ENCODE results near the gene AMIGO3.

Gene AMIGO3

DNA sequence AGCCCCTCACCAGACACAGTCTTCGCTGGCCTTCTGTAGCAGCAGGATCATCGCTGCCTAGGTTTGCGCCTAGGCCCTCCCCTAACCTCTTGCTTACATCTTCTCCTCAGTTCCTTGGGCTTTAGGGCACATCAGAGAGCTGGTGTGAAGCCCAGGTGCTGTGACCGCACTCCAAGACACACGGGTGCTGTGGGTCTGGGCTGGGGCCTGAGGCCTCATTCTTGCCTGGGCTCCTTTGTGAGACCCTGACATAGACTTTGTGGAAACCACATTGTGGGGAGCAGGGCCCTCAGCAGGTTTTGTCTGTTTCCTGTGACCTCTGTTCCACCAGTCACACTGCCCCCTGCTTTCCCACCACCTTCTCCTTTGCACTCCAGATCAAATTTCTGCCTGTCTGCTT is 8.0 kb downstream of the AMIGO3 start:
- no peaks in the 10 kb centered on the region for H3K9me2 ChIP-seq (replicated peaks; ENCODE audit: insufficient read depth, low read length)
- H3K4me2 ChIP-seq (ENCODE audit: low read depth, low read length, poor library complexity, severe bottlenecking): no peak overlapping the region
- H3K27ac ChIP-seq (ENCODE audit: low read depth, low read length): no peak overlapping the region
- TF ChIP-seq, protein P1, sequence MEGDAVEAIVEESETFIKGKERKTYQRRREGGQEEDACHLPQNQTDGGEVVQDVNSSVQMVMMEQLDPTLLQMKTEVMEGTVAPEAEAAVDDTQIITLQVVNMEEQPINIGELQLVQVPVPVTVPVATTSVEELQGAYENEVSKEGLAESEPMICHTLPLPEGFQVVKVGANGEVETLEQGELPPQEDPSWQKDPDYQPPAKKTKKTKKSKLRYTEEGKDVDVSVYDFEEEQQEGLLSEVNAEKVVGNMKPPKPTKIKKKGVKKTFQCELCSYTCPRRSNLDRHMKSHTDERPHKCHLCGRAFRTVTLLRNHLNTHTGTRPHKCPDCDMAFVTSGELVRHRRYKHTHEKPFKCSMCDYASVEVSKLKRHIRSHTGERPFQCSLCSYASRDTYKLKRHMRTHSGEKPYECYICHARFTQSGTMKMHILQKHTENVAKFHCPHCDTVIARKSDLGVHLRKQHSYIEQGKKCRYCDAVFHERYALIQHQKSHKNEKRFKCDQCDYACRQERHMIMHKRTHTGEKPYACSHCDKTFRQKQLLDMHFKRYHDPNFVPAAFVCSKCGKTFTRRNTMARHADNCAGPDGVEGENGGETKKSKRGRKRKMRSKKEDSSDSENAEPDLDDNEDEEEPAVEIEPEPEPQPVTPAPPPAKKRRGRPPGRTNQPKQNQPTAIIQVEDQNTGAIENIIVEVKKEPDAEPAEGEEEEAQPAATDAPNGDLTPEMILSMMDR (IDR thresholded peaks at IDR 0.05; ENCODE audit: insufficient read depth, low read length, poor library complexity, severe bottlenecking): no peak
- TF ChIP-seq EZH2phosphoT487 (conservative IDR thresholded peaks at IDR 0.05; ENCODE audit: low read length): no peak
- H4K20me1 ChIP-seq (ENCODE audit: low read depth, low read length): no peaks in the 10 kb centered on the region
- H3K36me3 ChIP-seq (ENCODE audit: low read length): no peaks in the 10 kb centered on the region
- no peak overlapping the region for H3K9ac ChIP-seq (ENCODE audit: low read length)
- no peaks in the 10 kb centered on the region for H3K9me3 ChIP-seq (ENCODE audit: insufficient read depth, low read length)
- no peak overlapping the region for H2AFZ ChIP-seq (ENCODE audit: low read depth, low read length, severe bottlenecking)
- H3K4me3 ChIP-seq (ENCODE audit: insufficient read depth, low read length, poor library complexity, severe bottlenecking): no peak overlapping the region
- no peaks in the 10 kb centered on the region for H3K27me3 ChIP-seq (ENCODE audit: low read length)
- H3K79me2 ChIP-seq (ENCODE audit: insufficient read depth, low read length): no peaks in the 10 kb centered on the region
- H3F3A ChIP-seq (ENCODE audit: insufficient read depth): no peaks in the 10 kb centered on the region

GRCh38 chr3:49709852-49710251 is 9.6 kb downstream of the AMIGO3 start:
- Histone ChIP-seq H3K27ac (ENCODE audit: low read depth, low read length) (no peak overlapping the region), H3K4me3 (ENCODE audit: insufficient read depth, low read length, poor library complexity, severe bottlenecking) (no peak overlapping the region), H3K27me3 (ENCODE audit: low read length) (no peaks in the 10 kb centered on the region), H3K9me3 (ENCODE audit: insufficient read depth, low read length) (no peaks in the 10 kb centered on the region), H3K36me3 (ENCODE audit: low read length) (no peaks in the 10 kb centered on the region), H3K79me2 (ENCODE audit: insufficient read depth, low read length) (no peaks in the 10 kb centered on the region), H2AFZ (ENCODE audit: low read depth, low read length, severe bottlenecking) (no peak overlapping the region), H3K9ac (ENCODE audit: low read length) (no peak overlapping the region), H4K20me1 (ENCODE audit: low read depth, low read length) (no peaks in the 10 kb centered on the region), H3K4me2 (ENCODE audit: low read depth, low read length, poor library complexity, severe bottlenecking) (no peak overlapping the region), H3K9me2 (replicated peaks; ENCODE audit: insufficient read depth, low read length) (no peaks in the 10 kb centered on the region), H3F3A (ENCODE audit: insufficient read depth) (no peaks in the 10 kb centered on the region)
- TF ChIP-seq, protein P1 (IDR thresholded peaks at IDR 0.05; ENCODE audit: insufficient read depth, low read length, poor library complexity, severe bottlenecking): no peak
- no peak for TF ChIP-seq EZH2phosphoT487 (conservative IDR thresholded peaks at IDR 0.05; ENCODE audit: low read length)

DNA sequence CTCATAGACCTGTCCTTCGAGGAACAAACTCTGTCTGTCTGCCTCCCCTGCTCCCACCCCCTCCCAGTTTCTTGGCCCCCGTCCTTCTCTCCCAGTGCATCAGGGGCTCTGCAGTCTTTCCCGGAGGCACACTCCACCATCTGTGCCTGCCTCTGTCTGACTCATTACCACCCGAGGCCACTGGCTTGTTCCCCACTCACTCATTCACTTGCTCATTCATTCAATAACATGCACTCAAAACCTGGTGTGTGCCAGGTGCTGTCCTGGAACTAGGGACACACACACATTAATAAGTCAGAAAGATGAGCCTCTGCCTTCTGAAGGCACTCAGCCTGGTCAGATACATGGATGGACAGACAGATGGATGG is 12.4 kb downstream of the AMIGO3 start:
- Histone ChIP-seq H2AFZ (ENCODE audit: low read depth, low read length, severe bottlenecking) (no peak overlapping the region), H3K27me3 (ENCODE audit: low read length) (no peaks in the 10 kb centered on the region), H3F3A (ENCODE audit: insufficient read depth) (no peaks in the 10 kb centered on the region), H3K27ac (ENCODE audit: low read depth, low read length) (no peak overlapping the region), H3K4me3 (ENCODE audit: insufficient read depth, low read length, poor library complexity, severe bottlenecking) (no peak overlapping the region), H3K9me3 (ENCODE audit: insufficient read depth, low read length) (no peaks in the 10 kb centered on the region), H4K20me1 (ENCODE audit: low read depth, low read length) (no peaks in the 10 kb centered on the region), H3K9me2 (replicated peaks; ENCODE audit: insufficient read depth, low read length) (no peaks in the 10 kb centered on the region), H3K79me2 (ENCODE audit: insufficient read depth, low read length) (no peaks in the 10 kb centered on the region), H3K4me2 (ENCODE audit: low read depth, low read length, poor library complexity, severe bottlenecking) (no peak overlapping the region), H3K36me3 (ENCODE audit: low read length) (no peaks in the 10 kb centered on the region), H3K9ac (ENCODE audit: low read length) (no peak overlapping the region)
- TF ChIP-seq, protein P1 (IDR thresholded peaks at IDR 0.05; ENCODE audit: insufficient read depth, low read length, poor library complexity, severe bottlenecking): no peak
- no peak for TF ChIP-seq EZH2phosphoT487 (conservative IDR thresholded peaks at IDR 0.05; ENCODE audit: low read length)

Measured in SU-DHL-6 (cell line).